Loucy (cell line): ENCODE data around the gene MBNL2.

ENCODE experiments used
- H2AFZ ChIP-seq: fragments of 200-600 bp; sonication (generic); 2 replicates; pipeline ENCODE4 v1.6.0; 2016; ENCODE audit warnings: antibody characterized with exemption, mild to moderate bottlenecking, low read length, moderate library complexity
- H3F3A ChIP-seq: fragments of 200-600 bp; 2 replicates; pipeline ENCODE4 v1.6.0; 2016; ENCODE audit warnings: antibody characterized with exemption, low read depth, mild to moderate bottlenecking
- H3K27me3 ChIP-seq: fragments of 200-600 bp; sonication (generic); 2 replicates; pipeline ENCODE4 v1.6.1; 2014; ENCODE audit warnings: low read length, mild to moderate bottlenecking; ENCODE audit not compliant: insufficient read depth, poor library complexity, severe bottlenecking
- H3K36me3 ChIP-seq: fragments of 200-600 bp; sonication (generic); 2 replicates; pipeline ENCODE4 v1.6.1; 2016; ENCODE audit warnings: low read length; ENCODE audit not compliant: insufficient read depth
- H3K4me1 ChIP-seq: fragments of 200-600 bp; sonication (generic); 2 replicates; pipeline ENCODE4 v1.5.1; 2014; ENCODE audit warnings: low read length, mild to moderate bottlenecking; ENCODE audit not compliant: insufficient read depth, poor library complexity, severe bottlenecking
- H3K4me2 ChIP-seq: fragments of 200-600 bp; sonication (generic); 2 replicates; pipeline ENCODE4 v1.6.0; 2014; ENCODE audit warnings: antibody characterized with exemption, low read length, low read depth, mild to moderate bottlenecking; ENCODE audit not compliant: poor library complexity, severe bottlenecking
- H3K4me3 ChIP-seq: fragments of 200-600 bp; sonication (generic); 2 replicates; pipeline ENCODE4 v1.5.1; 2014; ENCODE audit warnings: low read length, mild to moderate bottlenecking, mixed read lengths; ENCODE audit not compliant: poor library complexity, severe bottlenecking
- H3K79me2 ChIP-seq: fragments of 200-600 bp; sonication (generic); 2 replicates; pipeline ENCODE4 v1.6.1; 2014; ENCODE audit warnings: low read length; ENCODE audit not compliant: insufficient read depth
- H3K9ac ChIP-seq: fragments of 200-600 bp; sonication (generic); 2 replicates; pipeline ENCODE4 v1.6.0; 2014; ENCODE audit warnings: mild to moderate bottlenecking, low read depth, low read length, moderate library complexity; ENCODE audit not compliant: poor library complexity, severe bottlenecking
- H3K9me2 ChIP-seq: fragments of 200-600 bp; sonication (generic); replicated peaks from 2 replicates; pipeline ENCODE4 v1.6.1; 2016; ENCODE audit warnings: low read depth, low read length, mixed read lengths
- H3K9me3 ChIP-seq: fragments of 200-600 bp; sonication (generic); 2 replicates; pipeline ENCODE4 v1.6.1; 2014; ENCODE audit warnings: mild to moderate bottlenecking, antibody characterized with exemption, low read length, low read depth; ENCODE audit not compliant: insufficient read depth
- H4K20me1 ChIP-seq: fragments of 200-600 bp; sonication (generic); 2 replicates; pipeline ENCODE4 v1.6.0; 2014; ENCODE audit warnings: antibody characterized with exemption, low read length, mild to moderate bottlenecking; ENCODE audit not compliant: insufficient read depth, poor library complexity, severe bottlenecking
- CTCF ChIP-seq: fragments of 200-600 bp; sonication (generic); conservative IDR thresholded peaks from 2 replicates; pipeline ENCODE4 v1.5.1; 2014; ENCODE audit warnings: mild to moderate bottlenecking, antibody characterized with exemption, low read length
- EZH2phosphoT487 ChIP-seq: fragments of 200-600 bp; IDR thresholded peaks from 2 replicates; pipeline ENCODE4 v1.6.1; 2018; ENCODE audit warnings: antibody characterized with exemption, mild to moderate bottlenecking, moderate library complexity, borderline replicate concordance

The MBNL2 gene

GRCh38 chr13:97379386-97379785 lies 157.3 kb downstream of the MBNL2 start:
- Histone ChIP-seq H3K79me2 (no peaks in the 10 kb centered on the region), H3K9ac (no peak overlapping the region), H3K9me2 (no peaks in the 10 kb centered on the region), H2AFZ (no peak overlapping the region), H4K20me1 (no peaks in the 10 kb centered on the region), H3K27me3 (no peaks in the 10 kb centered on the region), H3K4me1 (no peaks in the 10 kb centered on the region), H3K4me2 (no peak overlapping the region), H3K4me3 (no peak overlapping the region), H3K9me3 (no peaks in the 10 kb centered on the region), H3K36me3 (no peaks in the 10 kb centered on the region), H3F3A (no peaks in the 10 kb centered on the region)
- TF ChIP-seq EZH2phosphoT487 (no peak), CTCF (no peak)

GRCh38 chr13:97380696-97381095 lies 158.6 kb downstream of the MBNL2 start:
- H3K9me2 ChIP-seq, result no peaks in the 10 kb centered on the region
- H3K4me3 ChIP-seq, result no peak overlapping the region
- H3K79me2 ChIP-seq, result no peaks in the 10 kb centered on the region
- no peak overlapping the region for H3K9ac ChIP-seq
- H3K27me3 ChIP-seq, result no peaks in the 10 kb centered on the region
- H3K4me2 ChIP-seq, result no peak overlapping the region
- H4K20me1 ChIP-seq, result no peaks in the 10 kb centered on the region
- H2AFZ ChIP-seq, result no peak overlapping the region
- no peaks in the 10 kb centered on the region for H3K4me1 ChIP-seq
- no peak for TF ChIP-seq CTCF
- no peak for TF ChIP-seq EZH2phosphoT487
- no peaks in the 10 kb centered on the region for H3K9me3 ChIP-seq
- H3K36me3 ChIP-seq, result no peaks in the 10 kb centered on the region
- no peaks in the 10 kb centered on the region for H3F3A ChIP-seq

GRCh38 chr13:97381189-97381588 lies 159.1 kb downstream of the MBNL2 start:
- H4K20me1 ChIP-seq, result no peaks in the 10 kb centered on the region
- TF ChIP-seq CTCF, result no peak
- TF ChIP-seq EZH2phosphoT487, result no peak
- no peaks in the 10 kb centered on the region for H3K9me2 ChIP-seq
- no peaks in the 10 kb centered on the region for H3K36me3 ChIP-seq
- H3K9me3 ChIP-seq, result no peaks in the 10 kb centered on the region
- no peaks in the 10 kb centered on the region for H3F3A ChIP-seq
- no peaks in the 10 kb centered on the region for H3K27me3 ChIP-seq
- H3K4me1 ChIP-seq, result no peaks in the 10 kb centered on the region
- no peak overlapping the region for H3K4me3 ChIP-seq
- H3K4me2 ChIP-seq, result no peak overlapping the region
- no peak overlapping the region for H3K9ac ChIP-seq
- H3K79me2 ChIP-seq, result no peaks in the 10 kb centered on the region
- H2AFZ ChIP-seq, result no peak overlapping the region
